G401.6 (cell line): ENCODE data around the gene KCTD20.
"Not testable (repeated sequence)": the region's sequence is repeated elsewhere in the genome, so short reads cannot be mapped to it uniquely, and the experiment has no call there.

Experiments
- FAIRE-seq: peaks from 2 replicates; lab custom pipeline; 2012; peaks lifted over from hg19 to GRCh38; lab: Jason Lieb, UNC

KCTD20 gene

DNA sequence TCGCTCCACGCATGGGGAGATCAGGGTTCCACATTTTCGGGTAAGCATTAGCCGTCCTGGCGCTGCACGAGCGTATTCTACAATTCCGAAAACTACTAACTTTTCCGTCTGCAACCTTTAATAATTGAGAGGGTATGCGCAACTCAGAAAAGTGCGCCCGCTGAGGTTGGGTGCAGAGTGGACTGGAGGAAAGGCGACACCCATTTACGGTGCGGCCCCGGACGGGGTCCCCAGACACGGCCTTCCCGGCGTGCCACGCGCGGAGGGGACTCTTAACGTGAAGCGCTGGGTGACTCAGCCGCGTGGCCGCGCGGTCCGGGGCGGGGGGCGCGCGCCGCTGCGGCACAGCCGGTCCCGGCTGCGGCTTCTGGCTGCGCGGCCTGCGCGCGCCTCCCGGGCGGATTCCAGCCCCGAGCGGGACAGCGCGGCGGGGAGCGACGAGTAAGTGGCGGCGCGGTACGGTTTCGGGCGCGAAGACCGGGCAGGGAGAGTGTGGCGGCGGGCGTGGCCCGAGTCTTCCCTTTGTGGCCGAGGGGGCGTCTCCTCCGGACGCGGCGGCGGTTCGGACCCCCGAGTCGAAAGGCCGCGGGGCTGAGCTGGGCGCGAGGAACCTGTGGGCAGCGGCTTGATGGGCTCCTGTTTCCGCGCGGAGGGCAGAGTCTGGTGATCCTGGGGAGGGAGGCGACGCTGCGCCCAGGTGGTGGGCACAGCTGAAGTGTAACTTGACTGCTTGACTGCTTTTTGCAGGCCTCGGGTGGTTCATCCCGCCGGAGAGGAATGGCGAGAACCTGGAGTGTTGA, at the start of gene KCTD20, which contains the start of gene PXT1:
Gene KCTD20, plus strand, starts transcription at position 330 of the 800 bp plus-strand sequence. CDS start 27,098 bp downstream, outside the sequence.
Gene PXT1, minus strand, starts transcription at position 184 of the 800 bp plus-strand sequence. CDS start 16,772 bp downstream, outside the sequence.
- no peak for FAIRE-seq

DNA sequence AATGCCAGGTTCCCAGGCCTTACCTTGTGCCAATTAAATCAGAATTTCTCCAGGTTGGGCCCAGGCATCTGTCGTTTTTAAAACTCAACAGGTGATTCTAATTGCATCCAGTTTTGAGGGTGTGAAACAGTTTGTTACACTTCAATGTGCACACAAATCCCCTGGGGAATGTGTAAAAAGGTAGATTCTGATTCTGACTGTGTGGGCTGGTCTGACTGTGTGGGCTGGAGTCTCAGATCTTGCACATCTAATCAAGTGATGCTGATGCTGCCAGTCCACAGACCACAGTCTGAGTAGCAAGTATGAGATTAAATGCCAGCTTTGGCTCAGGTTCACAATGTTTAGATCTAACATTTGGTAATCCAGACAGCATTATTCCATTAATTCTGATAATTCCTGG, 42.8 kb upstream of the KCTD20 start:
- no peak for FAIRE-seq

DNA sequence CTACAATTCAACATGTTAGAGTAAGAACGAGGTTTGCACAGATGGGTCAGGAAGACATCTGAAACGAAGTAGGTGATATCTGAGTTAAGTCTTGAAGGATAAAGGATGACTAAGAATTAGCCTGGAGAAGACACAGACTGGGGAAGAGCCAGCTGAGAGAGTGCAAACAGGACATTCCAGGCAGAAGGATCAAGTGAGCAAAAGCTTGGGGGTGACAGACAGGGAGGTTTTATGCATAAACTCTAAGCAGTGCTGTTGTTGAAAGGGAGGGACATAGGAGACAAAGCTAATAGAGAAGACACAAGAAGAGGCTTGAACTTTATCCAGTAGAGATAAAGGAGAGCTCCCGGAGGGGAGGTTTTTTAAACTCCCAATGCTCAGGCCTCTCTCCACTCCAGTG, 40.3 kb upstream of the KCTD20 start:
- no peak for FAIRE-seq

DNA sequence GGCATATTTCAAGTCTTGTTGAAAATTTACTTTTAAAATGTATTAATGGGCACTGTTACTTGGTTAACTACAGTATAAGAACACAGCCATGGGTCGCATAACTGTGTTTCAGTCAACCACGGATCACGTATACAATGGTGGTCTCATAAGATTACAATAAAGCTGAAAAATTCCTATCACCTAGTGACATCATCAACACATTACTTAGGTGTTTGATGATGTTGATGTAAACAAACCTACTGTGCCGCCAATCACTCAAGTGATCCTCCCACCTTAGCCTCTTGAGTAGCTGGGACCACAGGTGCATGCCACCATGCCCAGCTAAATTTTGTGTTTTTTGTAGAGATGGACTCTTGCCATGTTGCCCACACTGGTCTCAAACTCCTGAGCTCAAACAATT, 38.6 kb upstream of the KCTD20 start:
- FAIRE-seq: no peak

DNA sequence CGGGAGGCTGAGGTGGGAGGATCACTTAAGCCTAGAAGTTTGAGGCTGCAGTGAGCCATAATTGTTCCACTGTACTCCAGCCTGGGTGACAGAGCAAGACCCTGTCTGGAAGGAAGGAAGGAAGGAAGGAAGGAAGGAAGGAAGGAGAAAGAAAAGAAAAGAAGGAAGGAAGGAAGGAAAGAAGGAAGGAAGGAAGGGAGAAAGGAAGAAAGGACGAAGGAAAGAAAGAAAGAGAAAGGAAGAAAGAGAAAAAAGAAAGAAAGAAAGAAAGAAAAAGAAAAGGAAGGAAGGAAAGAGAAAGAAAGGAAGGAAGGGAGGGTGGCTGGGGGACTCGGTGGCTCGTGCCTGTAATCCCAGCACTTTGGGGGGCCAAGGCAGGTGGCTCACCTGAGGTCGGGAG, 33.1 kb upstream of the KCTD20 start:
- not testable (repeated sequence) for FAIRE-seq

DNA sequence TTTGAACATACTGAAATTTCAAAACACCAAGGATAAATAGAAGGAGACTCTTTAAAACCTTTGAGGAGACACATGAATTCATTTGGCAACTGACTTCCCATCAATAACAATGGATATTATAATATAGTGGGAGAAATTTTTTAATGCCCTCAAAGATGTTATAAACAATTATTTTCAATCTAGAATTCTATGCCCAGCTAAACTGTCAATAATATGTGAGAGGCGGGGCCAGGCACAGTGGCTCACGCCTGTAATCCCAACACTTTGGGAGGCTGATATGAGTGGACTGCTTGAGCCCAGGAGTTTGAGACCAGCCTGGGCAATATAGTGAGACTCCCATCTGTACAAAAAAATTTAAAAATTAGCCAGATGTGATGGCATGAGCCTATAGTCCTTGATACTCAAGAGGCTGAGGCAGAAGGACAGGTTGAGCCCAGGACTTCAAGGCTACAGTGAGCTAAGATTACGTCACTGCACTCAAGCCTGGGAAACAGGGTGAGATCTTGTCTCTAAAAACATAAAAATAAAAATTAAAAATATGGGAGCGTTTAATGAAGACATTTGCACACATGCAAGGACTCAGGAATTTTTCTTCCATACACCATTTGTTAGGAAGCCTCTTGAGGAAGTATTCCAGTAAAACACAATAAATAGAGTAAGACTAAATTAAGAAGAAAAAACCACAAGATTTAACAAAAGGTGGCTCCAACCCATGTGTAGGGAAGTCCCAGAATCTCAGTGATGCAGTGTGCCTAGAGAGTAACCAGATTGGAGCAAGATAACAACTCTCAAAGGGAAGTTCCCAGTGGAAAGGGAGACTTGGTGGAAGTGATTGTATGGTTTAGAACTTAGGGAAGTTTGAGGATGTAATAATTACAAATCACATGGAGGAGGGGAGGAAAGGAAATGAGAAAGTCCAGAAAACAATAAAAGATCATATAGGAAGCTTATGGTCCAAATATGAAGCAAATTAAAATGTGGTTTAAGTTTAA, 29.0 kb upstream of the KCTD20 start:
- no peak for FAIRE-seq

DNA sequence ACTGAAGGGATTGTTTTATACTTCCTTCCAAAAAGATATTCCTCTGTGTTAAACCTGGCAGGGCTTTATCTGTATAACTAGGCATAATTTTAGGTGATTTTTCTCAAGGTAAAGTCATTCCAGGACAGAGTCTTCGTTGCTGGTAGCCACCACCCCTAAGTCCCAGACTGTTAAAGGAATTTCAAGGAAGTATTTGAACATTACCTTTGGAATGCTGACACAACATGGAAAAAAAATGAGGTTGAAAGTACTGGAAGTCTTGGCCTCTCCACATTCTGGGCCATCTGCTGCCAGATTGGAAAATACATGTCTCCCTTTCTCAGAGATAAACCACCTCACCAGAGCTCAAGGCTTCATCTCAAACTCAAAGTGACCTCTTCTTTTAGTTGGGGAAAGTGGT, 28.3 kb upstream of the KCTD20 start:
- FAIRE-seq: no peak

DNA sequence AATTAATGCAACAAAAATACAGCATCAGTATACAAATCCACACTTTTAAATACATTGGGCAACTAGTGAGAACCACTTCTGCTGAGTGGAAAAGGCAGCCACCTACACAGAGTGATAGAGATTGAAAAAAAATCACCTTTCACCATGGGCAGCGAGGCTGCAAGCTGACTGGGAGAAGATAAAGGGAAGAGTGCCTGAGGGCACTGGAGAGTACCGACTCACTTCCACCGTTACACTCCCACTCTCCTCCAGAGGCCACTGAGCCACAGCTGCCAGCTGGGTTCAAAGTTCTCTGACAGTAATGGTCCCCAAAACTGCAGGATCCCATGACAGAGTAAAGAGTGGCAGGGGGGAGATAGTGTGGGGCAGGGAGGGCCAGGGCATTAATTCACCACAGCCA, 24.2 kb upstream of the KCTD20 start:
- no peak for FAIRE-seq

DNA sequence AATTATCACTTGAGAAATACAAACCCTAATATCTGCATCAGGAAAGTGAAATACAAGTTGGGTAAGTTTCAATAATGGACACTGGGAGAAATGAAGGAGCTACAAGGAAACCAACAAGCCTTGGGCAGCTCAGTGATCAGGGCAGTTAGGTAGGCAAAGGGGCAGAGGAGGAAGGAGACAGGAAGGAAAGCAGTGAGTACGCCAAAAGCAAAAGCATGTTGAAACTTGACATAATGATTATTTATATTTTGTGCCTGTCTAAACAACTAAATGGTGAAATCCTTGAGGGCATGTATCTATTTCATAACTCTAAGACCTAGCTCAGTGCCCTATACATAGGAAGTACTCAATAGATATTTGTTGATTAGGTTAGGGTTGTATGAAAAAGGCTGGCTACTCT, 23.5 kb upstream of the KCTD20 start:
- FAIRE-seq: no peak

DNA sequence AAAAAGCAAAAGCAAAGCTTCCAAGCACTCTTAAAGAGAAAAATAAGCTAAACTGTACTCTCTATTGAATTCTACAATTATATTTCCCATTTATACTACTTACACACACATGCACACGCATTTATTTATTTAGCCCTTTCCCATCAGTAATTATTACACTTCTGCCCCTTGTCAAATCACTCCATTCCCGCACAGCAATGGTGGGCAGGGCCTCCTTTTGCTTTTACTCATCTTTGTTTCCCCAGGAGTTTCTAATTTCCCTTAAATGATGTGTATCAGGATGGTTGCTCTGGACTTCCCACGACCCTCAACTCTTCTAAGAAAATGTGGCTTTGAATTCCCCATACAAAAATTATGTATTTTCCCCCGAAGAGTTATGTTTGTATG, 20.1 kb upstream of the KCTD20 start:
- no peak for FAIRE-seq

DNA sequence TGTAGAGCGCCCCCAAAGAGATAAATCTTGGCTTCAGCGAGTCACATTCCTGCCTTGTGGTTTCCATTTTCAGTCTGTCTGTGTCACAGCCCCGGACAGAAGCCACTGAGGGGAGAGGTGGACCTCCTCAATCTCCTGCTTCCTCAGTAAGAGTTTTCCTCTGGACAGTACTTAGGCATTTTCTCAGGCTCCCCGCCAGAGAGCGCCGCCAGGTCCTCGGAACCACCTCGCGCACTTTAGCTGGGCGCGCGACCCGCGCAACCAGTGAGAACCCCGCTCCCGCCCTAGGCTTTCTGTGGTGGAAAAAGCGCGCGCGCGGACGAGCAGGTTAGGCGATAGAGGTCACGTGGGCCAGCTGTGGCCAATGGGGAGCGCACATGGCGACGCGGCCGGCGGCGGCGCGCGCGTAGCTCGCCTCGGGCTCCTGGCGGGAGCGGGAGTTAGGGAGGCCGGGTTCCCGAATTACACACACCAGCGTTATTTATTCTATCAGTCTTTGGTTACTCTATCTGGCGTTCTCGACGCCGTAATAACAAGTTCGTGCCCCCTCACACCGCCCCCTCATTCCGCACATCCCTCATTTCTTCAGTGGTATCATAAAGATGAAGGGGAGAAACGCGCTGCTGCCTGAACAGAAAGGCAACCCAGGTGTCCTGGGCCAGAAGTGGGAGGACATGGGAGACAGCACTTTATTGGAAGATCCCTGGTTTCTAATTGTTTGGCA, 19.5 kb upstream of the KCTD20 start:
- FAIRE-seq: peak; percentile 95

DNA sequence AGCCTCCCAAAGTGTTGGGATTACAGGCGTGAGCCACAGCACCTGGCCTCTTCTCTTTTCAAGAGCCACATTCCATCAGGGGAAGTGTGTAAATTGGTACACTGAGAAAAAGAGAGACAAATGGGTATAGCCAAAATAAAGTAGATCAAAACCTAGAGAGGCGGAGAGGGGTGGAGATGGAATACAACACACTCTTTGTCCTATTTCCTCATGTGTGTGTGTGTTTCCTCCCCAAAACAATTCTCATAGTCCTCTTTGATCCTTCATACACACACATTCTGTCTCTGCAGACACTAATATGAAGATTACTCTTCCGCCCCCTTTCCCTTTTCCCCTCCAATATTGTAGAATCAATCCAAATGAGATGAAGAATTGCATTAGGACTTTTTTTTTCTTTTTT, 16.2 kb upstream of the KCTD20 start:
- no peak for FAIRE-seq

DNA sequence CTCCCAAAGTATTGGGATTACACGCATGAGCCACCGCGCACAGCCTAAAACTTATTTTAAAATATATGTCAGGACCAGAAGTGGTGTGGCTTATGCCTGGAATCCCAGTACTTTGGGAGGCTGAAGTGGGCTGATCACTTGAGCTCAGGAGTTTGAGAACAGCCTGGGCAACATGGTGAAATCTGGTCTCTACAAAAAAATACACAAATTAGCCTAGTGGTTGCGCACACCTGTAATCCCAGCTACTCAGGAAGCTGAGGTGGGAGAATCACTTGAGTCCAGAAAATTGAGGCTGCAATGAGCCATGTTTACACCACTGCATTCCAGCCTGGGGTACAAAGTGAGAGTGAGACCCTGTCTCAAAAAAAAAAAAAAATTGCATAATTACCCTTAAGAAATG, 13.9 kb upstream of the KCTD20 start:
- FAIRE-seq: no peak

DNA sequence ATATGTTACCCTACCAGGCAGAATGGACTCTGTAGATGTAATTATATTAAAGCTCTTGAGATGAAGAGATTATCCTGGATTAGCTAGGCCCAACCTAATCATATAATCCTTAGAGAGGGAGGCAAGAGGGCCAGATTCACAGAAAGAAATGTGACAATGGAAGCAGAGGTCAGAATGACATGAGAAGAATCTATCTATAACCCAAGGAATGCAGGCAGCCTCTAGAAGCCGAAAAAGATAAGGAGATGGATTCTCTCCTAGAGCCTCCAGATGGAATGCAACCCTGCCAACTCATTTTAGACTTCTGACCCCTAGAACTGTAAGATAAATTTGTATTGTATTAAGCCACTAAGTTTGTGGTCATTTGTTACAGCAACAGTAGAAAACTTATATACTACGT, 12.4 kb upstream of the KCTD20 start:
- FAIRE-seq: no peak

DNA sequence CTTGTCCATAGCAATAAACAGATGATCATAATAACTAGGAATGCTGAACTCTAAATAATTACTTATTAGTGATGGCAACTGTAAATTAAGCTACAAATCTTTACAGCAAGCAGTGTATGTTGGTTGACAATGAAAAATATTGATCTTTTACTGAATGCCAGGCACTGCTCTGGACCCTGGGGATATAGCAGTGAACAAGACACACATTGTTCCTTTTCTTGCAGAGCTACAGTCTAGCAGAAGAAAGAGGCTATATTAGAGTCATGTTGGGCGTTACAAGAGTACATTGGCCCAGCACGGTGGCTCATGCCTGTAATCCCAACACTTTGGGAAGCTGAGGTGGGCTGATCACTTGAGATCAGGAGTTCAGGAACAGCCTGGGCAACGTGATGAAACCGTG, 11.6 kb upstream of the KCTD20 start:
- no peak for FAIRE-seq

DNA sequence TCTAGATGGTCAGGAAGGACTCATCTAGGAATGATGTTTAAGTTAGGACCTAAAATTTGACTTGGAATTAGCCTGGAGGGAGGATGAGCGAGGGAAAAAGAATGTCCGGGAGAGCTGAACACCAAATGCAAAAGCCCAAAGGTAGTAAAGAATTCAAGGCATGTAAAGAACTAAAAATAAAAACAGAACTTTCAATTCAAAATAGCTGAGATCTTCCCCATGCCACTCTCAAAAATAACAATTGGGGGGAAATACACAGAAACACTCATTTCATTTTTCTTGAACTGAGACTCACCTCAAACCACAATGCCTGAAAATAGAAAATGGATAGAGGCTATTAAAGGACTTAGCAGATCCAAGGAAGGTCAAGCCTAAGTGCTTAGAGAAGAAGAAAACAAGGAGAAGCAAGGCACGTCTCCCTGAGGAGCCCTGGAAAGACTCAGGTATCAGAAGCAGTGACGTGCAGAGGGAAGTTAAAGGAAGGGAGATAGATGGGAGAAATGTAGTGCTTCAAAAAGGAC, 10.6 kb upstream of the KCTD20 start:
- peak; percentile 85 for FAIRE-seq

DNA sequence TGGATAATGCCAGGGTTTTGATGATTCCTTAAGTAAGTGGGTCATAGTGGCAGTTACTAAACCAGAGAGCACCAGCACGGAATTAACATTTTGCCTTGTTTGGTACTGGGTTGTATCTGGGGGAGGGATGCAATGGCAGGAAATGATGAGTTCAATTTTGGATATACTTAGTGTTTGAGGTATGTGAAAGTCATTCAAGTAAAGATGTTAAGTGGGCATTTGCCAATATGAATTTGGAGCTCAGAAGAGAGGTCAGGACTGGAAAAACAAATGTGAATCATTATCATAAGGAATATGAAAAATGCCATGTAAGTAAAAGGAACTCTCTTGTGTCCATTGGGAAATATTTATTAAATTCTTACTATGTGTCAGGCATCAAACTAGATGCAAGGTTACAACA, 6.3 kb upstream of the KCTD20 start:
- no peak for FAIRE-seq

DNA sequence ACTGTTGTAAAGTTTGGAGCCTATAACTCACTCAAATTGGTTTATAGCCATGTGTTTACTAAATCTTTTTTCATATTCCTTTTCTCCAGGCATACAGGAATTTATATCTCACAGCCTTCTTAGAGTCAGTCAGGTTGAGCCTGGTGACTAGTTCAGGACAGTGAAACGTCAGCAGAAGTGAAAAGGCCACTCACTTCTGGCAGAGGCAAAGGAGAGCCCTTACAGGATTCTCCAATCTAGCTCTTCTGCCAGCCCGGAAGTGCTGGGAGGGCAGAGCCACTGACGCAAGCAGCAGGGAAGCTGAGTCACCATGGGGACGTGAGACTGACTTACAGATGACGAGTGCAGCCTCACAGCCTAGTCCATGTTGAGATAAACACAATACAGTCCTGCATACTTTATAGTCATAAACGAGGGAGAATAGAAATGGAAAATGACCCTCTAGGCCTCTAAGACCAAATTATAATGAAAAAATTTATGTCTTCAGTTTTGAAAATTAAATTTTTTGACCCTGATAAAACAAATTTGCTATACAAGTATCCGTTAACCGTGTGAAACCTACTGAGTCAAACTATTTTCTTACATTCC, 1.4 kb upstream of the KCTD20 start:
- FAIRE-seq: peak; percentile 80

DNA sequence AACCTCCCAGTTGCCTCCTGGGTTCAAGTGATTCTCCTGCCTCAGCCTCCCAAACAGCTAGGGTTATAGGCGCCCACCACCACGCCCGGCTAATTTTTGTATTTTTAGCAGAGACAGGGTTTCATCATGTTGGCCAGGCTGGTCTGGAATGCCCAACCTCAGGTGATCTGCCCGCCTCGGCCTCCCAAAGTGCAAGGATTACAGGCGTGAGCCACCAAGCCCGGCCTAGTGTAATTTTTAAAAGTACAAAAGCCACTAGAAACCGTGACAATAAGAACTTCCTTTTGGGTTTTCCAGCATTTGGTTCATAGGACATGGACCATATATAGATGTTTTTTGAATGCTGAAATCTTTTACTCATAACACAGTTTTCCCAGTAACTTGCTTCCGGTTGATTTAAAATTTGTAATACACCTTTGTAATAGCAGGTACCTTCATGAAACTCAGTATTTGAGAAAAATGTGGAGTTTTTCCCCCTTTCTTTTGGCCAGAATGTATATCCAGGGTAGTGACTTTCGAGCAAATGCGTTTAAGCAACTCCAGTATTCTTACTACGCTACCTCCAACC, 613 bp upstream of the KCTD20 start:
- FAIRE-seq: no peak

DNA sequence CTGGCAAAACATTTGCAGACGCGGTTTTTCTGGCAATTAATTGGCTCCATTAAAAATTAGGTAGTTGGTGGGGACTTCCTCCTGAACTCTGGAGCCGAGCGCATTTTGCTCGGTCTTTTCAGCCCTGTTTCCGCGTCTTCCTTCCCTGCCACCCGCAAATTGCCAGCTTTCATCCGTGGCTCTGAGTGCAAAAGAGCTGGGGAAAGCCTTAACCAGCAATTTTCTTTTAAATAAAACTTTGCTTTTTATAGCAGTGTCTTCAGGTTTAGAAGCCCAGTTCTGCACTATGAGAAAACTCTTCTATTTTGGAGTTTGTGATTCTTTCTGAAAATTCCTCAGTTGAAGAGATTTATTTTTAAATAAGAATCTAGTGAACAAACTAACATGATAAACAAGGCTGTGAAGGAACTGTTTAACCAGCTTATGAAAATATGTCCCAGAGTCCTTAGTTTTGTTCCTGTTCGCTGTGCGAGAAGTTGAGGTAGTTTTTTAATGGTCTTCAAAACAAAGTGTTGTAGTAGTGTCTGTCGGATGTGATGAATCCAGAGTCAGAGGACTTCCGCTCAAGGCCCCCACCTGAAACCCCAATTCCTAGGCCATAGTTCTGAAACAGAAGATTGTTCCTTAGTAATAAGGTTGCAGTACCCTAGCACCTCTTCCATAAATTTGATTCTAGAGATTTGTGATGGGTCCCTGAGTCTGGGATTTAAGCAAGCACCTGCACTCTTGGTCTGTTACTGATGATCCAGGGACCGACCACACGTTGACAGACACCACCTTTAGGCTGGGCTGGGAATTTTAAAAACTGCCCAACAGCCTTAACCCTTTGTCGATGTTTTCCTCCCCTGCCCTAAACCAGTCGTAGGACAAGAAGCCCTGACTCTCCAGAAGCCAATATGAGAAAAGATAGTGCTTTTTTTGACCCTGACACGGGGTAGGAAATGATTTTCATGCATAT, 950 bp downstream of the KCTD20 start:
- no peak for FAIRE-seq
